AML-193 (cell line): ENCODE data around the gene TPX2.

Source experiments
- DNase-seq, 2 experiments: peaks; one replicate each; lab custom pipeline; 2025; lab: John Stamatoyannopoulos, UW

Gene TPX2

GRCh38 chr20:31760519-31761240, 21.6 kb downstream of the TPX2 start:
- no peak for DNase-seq

- no peak for DNase-seq
Measured at GRCh38 chr20:31764641-31765305, 25.7 kb downstream of the TPX2 start.

- DNase-seq = no peak
Measured at GRCh38 chr20:31767805-31768204, 28.7 kb downstream of the TPX2 start.

DNA sequence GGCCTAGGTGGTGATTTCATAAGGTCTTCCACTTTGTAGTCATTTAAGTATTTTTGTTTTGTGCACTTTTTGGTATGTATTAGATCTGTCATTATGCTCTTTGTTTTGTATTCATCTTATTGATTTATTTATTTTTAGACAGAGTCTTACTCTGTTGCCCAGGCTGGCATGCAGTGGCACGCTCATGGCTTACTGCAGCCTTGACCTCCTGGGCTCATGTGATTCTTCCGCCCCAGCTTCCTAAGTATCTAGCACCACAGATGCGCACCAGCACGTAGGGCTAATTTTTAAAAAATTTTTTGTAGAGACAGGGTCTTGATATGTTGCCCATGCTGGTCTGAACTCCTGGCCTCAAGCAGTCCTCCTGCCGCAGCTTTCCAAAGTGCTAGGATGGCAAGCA, 30.6 kb downstream of the TPX2 start:
- DNase-seq = no peak

- no peak for DNase-seq
Measured at GRCh38 chr20:31770243-31770642, 31.2 kb downstream of the TPX2 start.

- DNase-seq = no peak
Measured at GRCh38 chr20:31774408-31774807, 35.3 kb downstream of the TPX2 start.

DNA sequence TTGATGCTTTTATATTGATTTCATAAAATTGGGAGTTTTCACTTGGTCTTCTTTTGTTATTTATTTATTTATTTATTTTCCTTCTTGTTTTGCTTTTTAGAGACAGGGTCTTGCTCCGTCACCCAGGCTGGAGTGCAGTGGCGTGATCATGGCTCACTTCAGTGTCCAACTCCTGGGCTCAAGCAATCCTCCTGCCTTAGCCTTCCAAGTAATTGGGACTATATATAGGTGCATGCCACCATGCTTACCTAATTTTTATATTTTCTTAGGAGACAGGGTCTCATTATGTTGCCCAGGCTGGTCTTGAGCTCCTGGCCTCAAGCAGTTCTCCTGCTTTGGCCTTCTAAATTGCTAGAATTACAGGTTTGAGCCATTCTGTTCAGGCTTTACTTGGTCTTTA, 41.7 kb downstream of the TPX2 start:
- no peak for DNase-seq

DNA sequence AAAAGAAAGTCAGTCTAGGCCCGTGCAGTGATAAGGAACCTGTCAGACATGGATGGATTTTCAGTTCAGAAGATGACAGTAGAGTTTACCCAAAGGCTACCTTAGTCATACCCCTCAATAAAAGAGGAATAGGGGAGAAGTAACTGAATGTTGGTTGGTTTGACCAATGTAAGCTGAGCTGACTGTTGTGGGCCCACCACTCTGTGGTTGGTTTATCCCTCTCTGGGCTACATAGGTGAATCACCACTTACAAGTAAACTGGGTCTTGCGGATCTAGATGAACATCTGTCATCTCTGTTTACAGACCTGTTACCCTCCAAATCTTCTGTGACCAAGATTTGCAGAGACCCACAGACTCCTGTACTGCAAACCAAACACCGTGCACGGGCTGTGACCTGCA, 42.9 kb downstream of the TPX2 start:
- DNase-seq = no peak

GRCh38 chr20:31784354-31785044, 45.4 kb downstream of the TPX2 start:
- no peak for DNase-seq

DNA sequence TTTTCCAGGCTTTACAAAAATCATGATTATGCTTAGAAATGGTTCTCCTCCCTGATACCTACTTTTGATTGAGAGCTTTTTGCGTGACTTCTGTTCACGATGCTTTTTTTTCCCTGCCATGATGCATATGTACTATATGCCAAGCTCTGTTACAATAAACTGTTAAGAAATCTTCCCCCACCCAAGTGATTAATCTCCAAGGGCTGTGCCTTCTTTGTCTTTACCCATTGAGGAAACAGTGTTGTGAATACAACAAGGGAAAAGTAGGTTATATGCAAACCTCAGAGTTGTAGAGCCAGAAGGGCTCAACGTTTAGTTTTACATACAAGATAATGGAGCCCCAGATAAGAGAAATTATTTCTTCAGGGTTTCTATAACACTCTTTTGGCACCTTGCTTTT, 46.0 kb downstream of the TPX2 start:
- no peak for DNase-seq

- no peak for DNase-seq
Measured at GRCh38 chr20:31788578-31788977, 49.5 kb downstream of the TPX2 start.

DNA sequence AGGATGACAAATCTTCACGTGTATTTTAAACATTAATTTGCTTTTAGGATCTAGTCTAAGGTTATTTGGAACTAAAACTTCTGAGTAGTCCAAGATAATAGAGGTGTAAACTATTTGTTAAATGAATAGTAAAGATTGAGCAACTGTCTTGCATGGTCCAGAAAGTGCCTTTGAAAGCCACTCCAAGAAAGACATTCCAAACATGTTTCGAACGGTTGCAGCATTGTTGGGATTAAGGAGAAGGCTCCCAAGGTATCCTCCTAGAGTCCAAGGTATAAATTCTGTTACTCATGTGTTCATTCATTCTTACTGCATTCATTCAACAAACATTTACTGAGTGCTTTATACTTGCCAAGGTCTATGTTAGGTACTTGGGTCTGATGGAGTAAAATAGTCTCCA, 51.3 kb downstream of the TPX2 start:
- DNase-seq = no peak

- no peak for DNase-seq
Measured at GRCh38 chr20:31797364-31797763, 58.3 kb downstream of the TPX2 start.

DNA sequence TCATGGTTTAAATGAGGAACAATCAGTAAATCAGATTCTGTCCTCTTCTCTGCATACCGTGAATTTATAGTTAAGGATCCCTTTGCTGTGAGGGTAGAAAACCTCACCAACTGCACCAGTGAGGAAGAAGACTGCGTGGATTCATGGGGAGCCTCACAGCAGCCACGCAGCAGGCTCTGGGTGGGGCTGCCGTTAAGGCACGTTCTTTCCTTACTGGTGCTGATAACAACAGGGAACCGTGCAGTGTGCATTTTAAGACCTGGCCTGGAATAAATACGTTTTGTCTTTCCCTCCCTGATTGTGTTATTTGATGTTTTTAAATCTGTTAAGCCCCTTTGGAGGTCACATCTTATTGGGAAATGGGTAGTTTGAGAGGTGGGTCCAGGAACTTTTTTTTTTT, 62.4 kb downstream of the TPX2 start:
- no peak for DNase-seq

DNA sequence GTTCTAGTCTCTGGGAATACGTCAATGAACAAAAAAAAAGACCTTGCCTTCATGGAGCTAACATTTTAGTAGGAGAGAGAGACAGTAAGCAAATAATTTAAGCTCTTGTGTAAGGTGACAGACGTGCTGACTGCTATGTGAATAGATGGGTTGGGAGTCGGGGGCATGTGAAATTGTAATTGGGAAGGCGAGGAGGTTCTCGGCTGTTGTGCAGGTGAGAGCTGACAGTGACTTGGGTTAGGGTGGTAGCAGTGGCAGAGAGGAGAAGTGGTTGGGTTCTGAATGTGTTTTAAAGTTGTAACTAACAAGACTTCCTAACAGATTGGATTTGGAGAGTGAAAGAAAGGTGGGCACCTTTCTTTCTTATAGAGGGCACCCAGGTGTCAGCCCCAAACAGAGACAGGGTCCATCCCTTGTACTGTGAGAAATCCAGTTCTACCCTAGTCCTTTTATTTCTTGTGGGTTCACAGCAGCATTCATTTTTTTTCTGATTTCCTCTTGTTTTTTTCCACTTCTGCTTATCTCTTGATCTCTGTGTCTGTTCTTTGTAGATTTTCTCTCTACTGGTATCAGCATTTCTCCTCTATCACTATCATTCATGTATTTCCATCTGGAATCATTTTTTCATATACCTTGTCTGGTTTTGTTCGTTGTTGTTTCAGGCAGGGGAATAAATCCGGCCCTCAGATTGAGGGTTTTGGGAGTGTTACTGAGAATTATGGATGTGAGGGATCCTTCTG, 64.6 kb downstream of the TPX2 start:
- no peak for DNase-seq

GRCh38 chr20:31806564-31807355, 67.7 kb downstream of the TPX2 start:
- DNase-seq = no peak

DNA sequence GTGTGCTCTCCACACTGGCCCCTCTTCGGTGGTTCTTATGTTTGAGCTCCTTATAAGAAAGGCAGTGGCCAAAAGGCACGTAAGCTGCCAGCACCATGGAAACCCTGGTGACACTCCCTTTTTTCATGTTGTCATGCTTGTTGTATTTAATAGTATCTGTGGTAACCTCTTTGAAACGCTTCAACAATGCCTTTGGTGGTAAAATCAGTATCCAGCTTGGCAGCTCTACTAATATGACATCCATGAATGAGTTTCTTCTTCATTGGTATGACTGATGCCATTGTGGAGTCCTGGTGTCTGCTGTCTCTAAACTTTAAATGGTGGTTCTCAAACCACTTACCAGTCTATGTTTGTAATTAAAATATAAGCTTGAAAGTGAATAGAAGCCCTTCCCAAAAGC, 69.4 kb downstream of the TPX2 start:
- no peak for DNase-seq

- no peak for DNase-seq
Measured at GRCh38 chr20:31809661-31810060, 70.6 kb downstream of the TPX2 start.

DNA sequence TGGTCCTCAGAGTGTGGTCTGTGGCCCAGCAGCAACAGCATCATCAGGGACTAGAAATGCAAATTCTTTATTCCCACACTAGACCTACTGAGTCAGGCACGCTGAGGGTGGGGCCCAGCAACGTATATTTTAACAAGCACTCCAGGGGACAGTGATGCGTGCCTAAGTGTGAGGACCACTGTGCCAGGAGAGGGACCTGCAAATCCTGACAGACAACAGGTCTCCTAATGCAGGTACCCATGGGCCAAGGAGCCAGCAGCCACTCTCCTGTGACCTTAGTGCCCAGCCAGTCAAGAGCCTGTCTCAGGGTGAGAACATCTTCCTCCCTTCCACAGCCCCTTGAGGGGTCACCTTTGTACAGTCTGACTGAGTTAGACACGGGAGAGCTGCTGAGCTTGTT, 72.1 kb downstream of the TPX2 start:
- no peak for DNase-seq

DNA sequence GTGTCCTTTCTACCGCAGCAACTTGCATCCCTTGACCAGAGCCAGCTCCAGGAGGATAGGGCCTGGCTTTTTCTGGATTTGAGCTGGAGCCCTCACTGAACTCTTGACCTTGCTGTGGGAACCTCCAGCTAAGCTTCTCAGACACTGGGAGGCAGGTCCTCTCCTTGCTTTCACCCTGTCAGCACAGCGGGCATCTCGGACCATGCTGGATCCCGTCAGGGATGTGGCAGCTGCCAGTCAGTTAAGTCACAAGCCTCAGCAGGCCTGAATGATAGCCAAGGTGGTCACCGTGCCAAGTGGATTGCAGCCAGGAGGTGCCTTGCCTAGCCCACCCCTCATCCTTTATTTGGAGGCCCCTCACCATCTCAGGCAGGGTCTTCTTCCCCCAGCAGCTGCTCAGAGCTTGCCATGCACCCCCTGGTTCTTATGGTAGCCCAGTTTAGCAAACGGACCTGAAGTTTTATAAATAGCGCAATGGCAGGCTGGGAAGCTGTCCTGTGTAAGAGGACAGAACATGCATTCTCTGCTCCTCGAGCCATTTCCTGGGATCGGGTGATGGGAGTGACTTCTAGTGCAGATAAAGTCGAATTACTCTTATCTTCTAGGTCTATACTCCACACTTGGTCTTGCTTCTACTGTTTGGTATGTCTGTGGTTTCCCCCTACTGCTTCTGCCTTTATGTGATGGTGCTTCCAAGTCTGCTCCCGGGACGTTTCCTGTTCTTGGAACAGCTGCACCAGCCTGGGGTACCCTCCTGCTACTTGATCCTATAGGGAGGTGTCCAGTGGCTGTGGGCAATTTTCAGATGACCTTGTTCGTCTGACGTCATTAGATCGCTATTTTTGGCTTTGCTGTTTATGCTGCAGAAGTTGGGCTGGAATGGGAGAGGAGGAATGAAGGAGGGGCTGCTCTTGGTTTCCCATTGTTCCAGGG, 73.0 kb downstream of the TPX2 start:
- DNase-seq = no peak

DNA sequence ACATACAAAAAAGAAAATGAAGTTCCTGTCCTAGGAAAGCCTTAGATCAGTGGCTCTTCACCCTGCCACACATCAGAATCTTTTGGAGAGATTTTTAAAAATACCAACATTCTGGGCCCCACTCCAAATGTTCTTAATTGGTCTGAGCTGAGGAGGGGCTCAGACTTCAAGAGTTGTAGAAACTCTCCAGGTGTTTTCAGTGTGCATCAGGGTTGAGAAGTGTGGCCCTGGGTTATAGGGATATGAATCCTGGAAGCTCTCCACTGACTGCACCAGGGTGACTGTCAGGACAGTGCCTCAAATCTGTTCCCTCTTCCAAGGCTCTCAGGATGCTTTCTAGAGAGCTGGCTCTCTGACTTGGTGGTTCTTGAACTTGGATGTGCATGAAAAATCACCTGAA, 74.5 kb downstream of the TPX2 start:
- DNase-seq = no peak
